HepG2 (cell line): Measurements from ENCODE around the gene ACER3. TPM values are rescaled to one million over a fixed set of nuclear protein-coding genes. Genes with fewer than 3 reads are reported as not detected.

Source experiments
- DNMT3B ChIP-seq: conservative IDR thresholded peaks from 2 replicates; pipeline ENCODE4 v1.6.1; 2016; ENCODE audit warnings: missing biosample characterization, control low read depth
- DZIP1 ChIP-seq: sonication (generic); formaldehyde crosslinking; IDR thresholded peaks from 2 replicates; pipeline ENCODE4 v1.5.0; 2020; ENCODE audit warnings: mild to moderate bottlenecking, missing genetic modification reagents
- EP300 ChIP-seq, 3 experiments: sonication (generic) in 1 of 3; formaldehyde crosslinking in 1 of 3; IDR thresholded peaks; 2 replicates each; pipeline versions ENCODE4 v1.5.1 to v1.6.1; 2011 to 2020; ENCODE audit warnings: low read depth in 2 of 3, low read length in 2 of 3, borderline replicate concordance in 1 of 3, improper control_type of control experiment in 1 of 3, mild to moderate bottlenecking in 1 of 3, missing genetic modification reagents in 1 of 3, moderate library complexity in 1 of 3
- IRX3 ChIP-seq: sonication (generic); formaldehyde crosslinking; IDR thresholded peaks from 2 replicates; pipeline ENCODE4 v1.8.1; 2023; ENCODE audit warnings: mild to moderate bottlenecking, low read depth, missing genetic modification reagents, borderline replicate concordance
- POLR2G ChIP-seq: fragments of 200-400 bp; formaldehyde crosslinking; IDR thresholded peaks from 2 replicates; pipeline ENCODE4 v1.6.1; 2018; ENCODE audit warnings: mild to moderate bottlenecking, low read depth, low read length, moderate library complexity
- RAD21 ChIP-seq: fragments of 450-650 bp; formaldehyde crosslinking; IDR thresholded peaks from 2 replicates; pipeline ENCODE4 v1.5.0; 2020; ENCODE audit warnings: mild to moderate bottlenecking
- SALL1 ChIP-seq: sonication (generic); formaldehyde crosslinking; IDR thresholded peaks from 2 replicates; pipeline ENCODE4 v1.8.0; 2022; ENCODE audit warnings: mild to moderate bottlenecking, missing genetic modification reagents
- SAP130 ChIP-seq: IDR thresholded peaks from 2 replicates; pipeline ENCODE4 v1.6.1; 2016; ENCODE audit warnings: low read depth
- SRF ChIP-seq: IDR thresholded peaks from 2 replicates; pipeline ENCODE4 v1.6.1; 2011; ENCODE audit warnings: mild to moderate bottlenecking, low read depth, low read length, moderate library complexity
- YY1 ChIP-seq: IDR thresholded peaks from 2 replicates; pipeline ENCODE4 v1.6.1; 2011; ENCODE audit warnings: low read length, low read depth, moderate library complexity, mild to moderate bottlenecking; ENCODE audit not compliant: insufficient read depth, insufficient replicate concordance
- ZFX ChIP-seq: sonication (generic); formaldehyde crosslinking; IDR thresholded peaks from 2 replicates; pipeline ENCODE4 v1.4.0; 2020; ENCODE audit warnings: mild to moderate bottlenecking, low read depth, missing genetic modification reagents, moderate library complexity
- ZIK1 ChIP-seq: sonication (generic); formaldehyde crosslinking; IDR thresholded peaks from 2 replicates; pipeline ENCODE4 v1.5.0; 2020; ENCODE audit warnings: mild to moderate bottlenecking, low read depth, missing genetic modification reagents, borderline replicate concordance
- ZNF296 ChIP-seq: sonication (generic); formaldehyde crosslinking; conservative IDR thresholded peaks from 2 replicates; pipeline ENCODE4 v1.5.0; 2020; ENCODE audit warnings: mild to moderate bottlenecking, missing genetic modification reagents
- ZNF691 ChIP-seq: sonication (generic); formaldehyde crosslinking; IDR thresholded peaks from 2 replicates; pipeline ENCODE4 v1.4.0; 2020; ENCODE audit warnings: missing genetic modification reagents, low read depth, mild to moderate bottlenecking, borderline replicate concordance
- polyA plus RNA-seq, 8 experiments: library from polyadenylated mRNA; depleted of rRNA in 3 of 8; stranded (reverse) in 7 of 8; unstranded in 1 of 8; fragments of >200 nt; fragmentation: Illumina TruSeq in 4 of 8; extraction: Trizol in 4 of 8; gene quantifications; 2 replicates each; pipeline versions ENCODE4 v1.2.1 to v1.2.3, GENCODE V29; 2011 to 2016; ENCODE audit warnings: low read depth in 4 of 8, missing spikeins in 1 of 8, mixed read lengths in 1 of 8; ENCODE audit not compliant: insufficient read depth in 1 of 8
- total RNA-seq, 5 experiments: library from RNA; depleted of rRNA; stranded (reverse); fragments of >200 nt; fragmentation: Illumina TruSeq; extraction: Trizol; gene quantifications; 2 replicates each; pipeline ENCODE4 v1.2.3, GENCODE V29; 2016; ENCODE audit warnings: low read depth in 1 of 5
- TF ChIP-seq, protein P1 (sequence below): IDR thresholded peaks from 2 replicates; pipeline ENCODE4 v1.6.1; 2012; ENCODE audit warnings: inconsistent platforms
- TF ChIP-seq, protein P2 (sequence below): sonication (generic); formaldehyde crosslinking; IDR thresholded peaks from 2 replicates; pipeline ENCODE4 v1.5.0; 2020; ENCODE audit warnings: missing genetic modification reagents, mild to moderate bottlenecking, borderline replicate concordance
- TF ChIP-seq, protein P3 (sequence below): sonication (generic); formaldehyde crosslinking; IDR thresholded peaks from 2 replicates; pipeline ENCODE4 v1.5.1; 2020; ENCODE audit warnings: missing genetic modification reagents, mild to moderate bottlenecking, borderline replicate concordance

ACER3 gene
- total and polyA plus RNA-seq, 2 of the 13 experiments (the other 11 are each of a cell fraction or from before 2014, with no cell fraction given), result 6.0 to 9.8 TPM

- TF ChIP-seq YY1 (peak; percentile 18), POLR2G (peak; percentile 73), DNMT3B (CRISPR knock-in tag) (0 out of 2 replicates have a peak, but pooled peaks have one; percentile 36), SALL1 (CRISPR knock-in tag) (peak; percentile 73), EP300 (IDR thresholded peaks at IDR 0.05; ENCODE audit: low read depth in 2 of 2, low read length in 2 of 2) (0 out of 4 replicates have a peak, but pooled peaks of 1 of the 2 experiments have one; percentile 4), EP300 (CRISPR knock-in tag; IDR thresholded peaks at IDR 0.05; ENCODE audit: borderline replicate concordance) (no peak), ZFX (CRISPR knock-in tag) (peak; percentile 95), ZNF691 (CRISPR knock-in tag) (peak; percentile 73; the same call in 1 of the 2 replicates), IRX3 (CRISPR knock-in tag) (0 out of 2 replicates have a peak, but pooled peaks have one; percentile 16), DZIP1 (CRISPR knock-in tag) (no peak), RAD21 (CRISPR knock-in tag) (peak; percentile 31; the same call in 1 of the 2 replicates), SRF (no peak), SAP130 (CRISPR knock-in tag) (peak; percentile 51; the same call in 1 of the 2 replicates), ZIK1 (CRISPR knock-in tag) (0 out of 2 replicates have a peak, but pooled peaks have one; percentile 34), ZNF296 (0 out of 2 replicates have a peak, but pooled peaks have one; percentile 44)
- TF ChIP-seq, protein P1, sequence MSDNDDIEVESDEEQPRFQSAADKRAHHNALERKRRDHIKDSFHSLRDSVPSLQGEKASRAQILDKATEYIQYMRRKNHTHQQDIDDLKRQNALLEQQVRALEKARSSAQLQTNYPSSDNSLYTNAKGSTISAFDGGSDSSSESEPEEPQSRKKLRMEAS, result peak; percentile 60; the same call in 1 of the 2 replicates
- TF ChIP-seq, protein P2, sequence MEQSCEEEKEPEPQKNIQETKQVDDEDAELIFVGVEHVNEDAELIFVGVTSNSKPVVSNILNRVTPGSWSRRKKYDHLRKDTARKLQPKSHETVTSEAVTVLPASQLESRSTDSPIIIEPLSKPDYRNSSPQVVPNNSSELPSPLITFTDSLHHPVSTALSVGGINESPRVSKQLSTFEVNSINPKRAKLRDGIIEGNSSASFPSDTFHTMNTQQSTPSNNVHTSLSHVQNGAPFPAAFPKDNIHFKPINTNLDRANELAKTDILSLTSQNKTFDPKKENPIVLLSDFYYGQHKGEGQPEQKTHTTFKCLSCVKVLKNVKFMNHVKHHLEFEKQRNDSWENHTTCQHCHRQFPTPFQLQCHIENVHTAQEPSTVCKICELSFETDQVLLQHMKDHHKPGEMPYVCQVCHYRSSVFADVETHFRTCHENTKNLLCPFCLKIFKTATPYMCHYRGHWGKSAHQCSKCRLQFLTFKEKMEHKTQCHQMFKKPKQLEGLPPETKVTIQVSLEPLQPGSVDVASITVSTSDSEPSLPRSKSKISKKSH (CRISPR knock-in tag), result peak; percentile 37; the same call in 1 of the 2 replicates
- TF ChIP-seq, protein P3, sequence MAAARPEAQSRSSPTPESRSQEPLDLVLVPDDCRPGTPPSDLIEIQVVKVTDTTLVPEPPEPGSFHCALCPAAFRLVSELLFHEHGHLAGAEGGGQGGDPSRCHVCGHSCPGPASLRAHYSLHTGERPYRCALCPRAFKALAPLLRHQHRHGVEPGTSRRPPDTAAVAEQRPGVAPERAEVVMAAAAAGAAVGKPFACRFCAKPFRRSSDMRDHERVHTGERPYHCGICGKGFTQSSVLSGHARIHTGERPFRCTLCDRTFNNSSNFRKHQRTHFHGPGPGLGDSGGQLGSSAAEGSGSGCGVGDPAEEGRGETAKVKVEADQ (CRISPR knock-in tag), result 0 out of 2 replicates have a peak, but pooled peaks have one; percentile 43
Measured at GRCh38 chr11:76860539-76861475, at the start of gene ACER3 (continued).
